GM18867 (cell line): ENCODE measurements around the gene BMAL2.

Source experiments
- ATAC-seq: cut with Tn5 transposase; IDR thresholded peaks from one replicate; pipeline ENCODE4 v1.9.1; 2021; ENCODE audit warnings: mild to moderate bottlenecking, moderate library complexity; ENCODE audit not compliant: unreplicated experiment

BMAL2 gene

GRCh38 chr12:27351476-27351875 lies 18.8 kb downstream of the BMAL2 start:
- ATAC-seq, result no peak

DNA sequence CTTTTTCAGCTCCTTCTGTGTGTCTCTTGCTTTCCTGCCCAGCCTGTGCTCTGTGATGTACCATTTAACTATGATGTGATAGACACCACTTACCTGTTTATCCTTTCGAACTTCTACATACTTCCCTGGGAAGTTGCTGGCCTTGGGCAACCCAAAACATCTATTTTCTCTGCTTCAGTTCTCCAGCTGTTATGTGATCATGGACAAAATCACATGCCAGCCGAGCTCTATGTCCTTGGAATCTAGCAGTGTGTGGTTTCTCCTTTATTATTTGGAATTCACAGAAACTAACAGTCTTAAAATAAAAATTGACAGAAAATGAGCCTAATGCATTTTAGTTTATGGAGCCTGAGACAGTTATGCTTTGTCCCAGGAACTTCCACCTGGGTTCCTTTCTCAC lies 22.9 kb downstream of the BMAL2 start:
- no peak for ATAC-seq

DNA sequence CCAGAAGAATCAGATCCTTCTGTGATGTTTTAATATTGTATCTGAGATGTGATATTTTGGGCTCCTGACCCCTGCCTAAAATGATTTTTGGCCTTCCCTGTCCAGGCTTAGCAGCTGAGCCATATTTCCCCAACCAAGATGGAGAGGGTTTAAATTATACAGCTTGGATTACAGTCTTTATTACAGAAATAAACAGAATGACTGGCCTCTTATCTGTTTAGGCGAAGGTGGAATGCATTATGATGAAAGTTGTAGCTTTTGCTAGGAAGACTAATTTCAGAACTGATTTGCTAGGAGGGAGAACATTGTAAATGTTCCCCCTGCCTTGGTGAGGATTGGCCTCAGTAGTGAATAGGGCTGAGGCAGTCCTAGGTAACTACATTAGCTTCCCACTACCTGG lies 23.3 kb downstream of the BMAL2 start:
- no peak for ATAC-seq

GRCh38 chr12:27359578-27360340 lies 27.1 kb downstream of the BMAL2 start:
- ATAC-seq, result no peak

DNA sequence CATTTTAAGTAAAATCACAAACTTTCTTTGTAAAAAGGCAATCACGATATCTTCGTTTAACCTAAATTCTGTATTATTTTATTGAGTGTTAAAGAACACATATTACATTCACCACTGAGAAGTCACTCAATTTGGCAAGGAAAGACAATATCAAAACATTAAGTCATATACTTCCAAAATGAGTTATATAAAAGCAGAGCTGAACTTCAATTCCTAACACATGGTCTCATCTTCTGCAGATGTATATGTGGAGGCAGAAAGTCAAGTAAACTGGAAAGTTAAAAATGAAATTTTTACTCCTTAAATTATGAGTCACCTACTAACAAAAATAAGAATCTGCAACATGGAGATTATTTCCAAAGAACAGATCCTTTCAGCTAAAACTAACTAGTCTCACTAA lies 28.7 kb downstream of the BMAL2 start:
- no peak for ATAC-seq

DNA sequence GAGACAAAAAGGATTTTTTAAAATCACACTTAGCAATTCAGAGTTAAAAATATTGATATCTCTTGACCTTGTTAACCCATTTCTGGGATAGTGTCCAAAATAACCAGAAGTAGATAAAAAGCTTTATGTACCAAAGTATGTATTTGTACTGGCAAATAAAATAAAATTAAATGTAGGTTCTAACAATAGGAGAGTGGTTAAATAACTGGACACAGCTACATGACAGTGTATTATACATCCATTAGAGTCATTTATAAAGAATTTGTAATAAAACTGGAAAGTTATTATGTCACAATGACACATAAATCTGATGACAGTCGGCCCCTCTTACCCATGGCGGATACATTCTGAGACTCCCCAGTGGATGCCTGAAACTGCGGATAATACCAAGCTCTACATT lies 34.0 kb downstream of the BMAL2 start:
- no peak for ATAC-seq

- no peak for ATAC-seq
These were observed 34.4 kb downstream of the BMAL2 start for GRCh38 chr12:27367078-27367477.

DNA sequence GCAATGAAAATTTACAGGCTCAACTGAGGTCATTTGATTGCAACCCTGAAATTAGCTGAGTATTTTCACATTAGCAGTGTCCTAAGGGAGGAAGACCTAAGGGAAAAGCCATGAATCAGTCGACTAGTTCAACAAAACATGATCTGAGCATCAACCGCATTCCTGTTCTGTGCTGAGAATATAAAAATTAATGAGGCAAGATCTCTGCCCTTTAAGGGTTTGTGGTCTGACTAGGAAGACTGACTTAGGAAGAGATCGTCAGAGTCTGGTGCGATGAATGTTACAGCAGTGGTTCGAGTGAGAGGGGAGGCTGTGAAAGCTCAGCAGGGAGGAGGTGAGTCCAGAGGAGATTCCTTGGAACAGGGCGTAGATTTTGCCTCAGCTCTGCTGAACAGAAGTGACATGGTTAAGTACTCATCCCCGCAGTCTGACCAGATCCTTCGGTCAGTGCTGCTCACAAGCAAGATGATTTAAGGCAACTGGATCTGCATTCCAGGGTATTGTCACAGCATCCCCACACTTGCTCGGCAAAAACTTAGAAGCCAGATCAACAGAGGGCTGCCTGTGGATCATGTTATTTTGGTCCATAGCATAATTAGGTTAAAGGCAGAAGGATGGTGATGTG lies 49.6 kb downstream of the BMAL2 start:
- ATAC-seq, result no peak
